GM19395 (cell line): ENCODE data around the gene MAP4.
A peak's percentile ranks its signal among the peaks of the same experiment; 100 is the strongest.
"Not testable (repeated sequence)": the region's sequence is repeated elsewhere in the genome, so short reads cannot be mapped to it uniquely, and the experiment has no call there.

Experiments used
- ATAC-seq: cut with Tn5 transposase; IDR thresholded peaks from one replicate; pipeline ENCODE4 v1.9.1; 2021; ENCODE audit warnings: mild to moderate bottlenecking, moderate library complexity; ENCODE audit not compliant: unreplicated experiment

Gene MAP4

GRCh38 chr3:47849186-47849698, 167.0 kb downstream of the MAP4 start:
- no peak for ATAC-seq

DNA sequence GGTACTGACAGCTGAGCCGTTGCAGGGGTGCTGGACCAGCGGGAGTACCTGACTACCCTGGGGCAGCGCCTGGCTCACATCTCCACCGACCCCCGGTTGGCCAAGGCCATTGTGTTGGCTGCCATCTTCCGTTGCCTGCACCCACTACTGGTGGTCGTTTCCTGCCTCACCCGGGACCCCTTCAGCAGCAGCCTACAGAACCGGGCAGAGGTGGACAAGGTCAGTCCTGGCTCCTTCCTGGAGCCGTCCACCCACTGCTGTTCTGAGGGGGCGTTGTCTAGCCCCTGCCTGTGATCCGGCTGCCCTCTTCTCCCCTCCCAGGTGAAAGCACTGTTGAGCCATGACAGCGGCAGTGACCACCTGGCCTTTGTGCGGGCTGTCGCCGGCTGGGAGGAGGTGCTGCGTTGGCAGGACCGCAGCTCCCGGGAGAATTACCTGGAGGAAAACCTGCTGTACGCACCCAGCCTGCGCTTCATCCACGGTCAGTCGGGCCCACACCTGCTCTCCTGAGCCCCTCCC, 167.6 kb downstream of the MAP4 start:
- ATAC-seq: no peak

GRCh38 chr3:47847801-47848518, 168.3 kb downstream of the MAP4 start:
- ATAC-seq: no peak

GRCh38 chr3:47847260-47847659, 169.0 kb downstream of the MAP4 start:
- ATAC-seq: no peak

GRCh38 chr3:47846880-47847248, 169.4 kb downstream of the MAP4 start:
- ATAC-seq: no peak

DNA sequence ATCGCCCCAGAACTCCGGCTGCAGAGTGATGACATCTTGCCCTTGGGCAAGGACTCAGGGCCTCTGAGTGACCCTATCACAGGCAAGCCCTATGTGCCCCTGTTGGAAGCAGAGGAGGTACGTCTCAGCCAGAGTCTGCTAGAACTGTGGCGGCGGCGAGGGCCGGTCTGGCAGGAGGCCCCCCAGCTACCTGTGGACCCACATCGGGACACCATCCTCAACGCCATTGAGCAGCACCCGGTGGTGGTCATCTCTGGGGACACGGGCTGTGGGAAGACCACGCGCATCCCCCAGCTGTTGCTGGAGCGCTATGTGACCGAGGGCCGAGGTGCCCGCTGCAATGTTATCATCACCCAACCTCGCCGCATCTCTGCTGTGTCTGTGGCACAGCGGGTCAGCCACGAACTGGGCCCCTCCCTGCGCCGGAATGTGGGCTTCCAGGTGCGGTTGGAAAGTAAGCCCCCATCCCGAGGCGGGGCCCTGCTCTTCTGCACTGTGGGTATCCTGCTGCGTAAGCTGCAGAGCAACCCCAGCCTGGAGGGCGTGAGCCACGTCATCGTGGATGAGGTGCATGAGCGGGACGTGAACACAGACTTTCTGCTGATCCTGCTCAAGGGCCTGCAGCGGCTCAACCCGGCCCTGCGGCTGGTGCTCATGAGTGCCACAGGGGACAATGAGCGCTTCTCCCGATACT, 169.9 kb downstream of the MAP4 start:
- ATAC-seq: no peak

- no peak for ATAC-seq
These were observed 174.3 kb downstream of the MAP4 start for GRCh38 chr3:47841786-47842349.

DNA sequence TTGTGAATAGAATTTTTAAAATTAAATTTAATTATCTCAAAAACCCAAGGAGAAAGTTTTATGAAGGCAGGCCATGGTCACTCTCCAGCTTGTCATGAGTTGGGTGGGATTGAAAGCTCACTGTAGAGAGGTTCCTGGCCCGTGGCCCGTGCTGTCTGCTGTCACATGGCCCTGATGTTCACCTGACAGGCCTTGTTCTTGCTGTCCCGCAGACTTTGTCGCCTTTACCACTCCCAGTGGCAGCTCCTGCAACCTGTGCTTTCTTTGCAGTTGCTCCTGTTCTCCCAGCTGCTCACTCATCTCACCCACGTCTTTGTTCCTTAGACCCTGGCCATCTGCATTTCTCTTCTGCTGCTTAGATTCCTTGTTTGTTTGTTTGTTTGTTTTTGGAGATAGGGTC, 177.7 kb downstream of the MAP4 start:
- ATAC-seq: no peak

- no peak for ATAC-seq
These were observed 179.2 kb downstream of the MAP4 start for GRCh38 chr3:47836986-47837385.

DNA sequence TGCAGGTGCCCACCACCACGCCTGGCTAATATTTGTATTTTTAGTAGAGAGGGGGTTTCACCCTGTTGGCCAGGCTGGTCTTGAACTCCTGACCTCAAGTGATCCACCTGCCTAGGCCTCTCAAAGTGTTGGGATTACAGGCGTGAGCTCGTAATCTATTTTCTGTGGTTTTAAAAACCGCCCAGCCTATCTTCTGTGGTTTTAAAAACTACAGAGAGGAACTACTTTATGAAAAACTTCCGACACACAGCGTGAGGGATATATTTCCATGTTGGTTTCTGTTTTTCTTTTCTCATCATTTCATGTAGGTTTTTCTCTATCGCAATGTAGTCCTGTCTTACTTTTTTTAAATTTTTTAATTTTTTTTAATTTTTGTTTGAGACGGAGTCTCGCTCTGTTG, 186.7 kb downstream of the MAP4 start:
- not testable (repeated sequence) for ATAC-seq

- ATAC-seq: no peak
These were observed 190.6 kb downstream of the MAP4 start for GRCh38 chr3:47825590-47825989.

GRCh38 chr3:47824541-47825473, 191.4 kb downstream of the MAP4 start:
- peak; percentile 81 for ATAC-seq

GRCh38 chr3:47817609-47818008, 198.6 kb downstream of the MAP4 start:
- ATAC-seq: no peak

DNA sequence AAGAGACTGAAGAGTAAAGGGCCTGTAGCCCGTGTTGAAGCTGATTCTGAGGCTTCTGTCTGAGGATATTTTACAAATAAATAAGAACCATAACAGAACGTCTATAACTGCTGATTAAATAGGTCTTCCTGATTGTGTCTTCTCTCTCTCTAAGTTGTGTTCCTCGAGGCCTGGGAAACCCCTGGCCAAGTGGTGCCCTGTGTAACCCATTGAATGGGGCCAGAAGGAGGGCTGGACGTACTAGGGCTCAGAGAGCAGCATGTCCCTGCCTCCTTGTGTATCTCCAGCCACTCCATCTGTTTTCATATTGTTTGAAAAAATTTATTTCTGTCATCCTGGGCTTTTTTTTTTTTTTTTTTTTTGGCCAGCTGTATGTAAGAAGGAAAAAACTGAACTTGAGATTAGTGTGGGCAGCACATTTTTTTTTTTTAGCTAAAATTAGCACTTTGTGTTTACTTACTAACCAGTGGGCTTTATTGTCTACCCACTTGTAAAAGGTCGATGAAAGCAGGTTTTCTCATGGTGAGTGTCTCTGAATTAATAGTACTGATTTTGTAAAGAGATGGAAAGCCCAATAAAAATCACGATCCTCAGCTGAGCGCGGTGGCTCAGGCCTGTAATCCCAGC, 202.6 kb downstream of the MAP4 start:
- ATAC-seq: no peak

DNA sequence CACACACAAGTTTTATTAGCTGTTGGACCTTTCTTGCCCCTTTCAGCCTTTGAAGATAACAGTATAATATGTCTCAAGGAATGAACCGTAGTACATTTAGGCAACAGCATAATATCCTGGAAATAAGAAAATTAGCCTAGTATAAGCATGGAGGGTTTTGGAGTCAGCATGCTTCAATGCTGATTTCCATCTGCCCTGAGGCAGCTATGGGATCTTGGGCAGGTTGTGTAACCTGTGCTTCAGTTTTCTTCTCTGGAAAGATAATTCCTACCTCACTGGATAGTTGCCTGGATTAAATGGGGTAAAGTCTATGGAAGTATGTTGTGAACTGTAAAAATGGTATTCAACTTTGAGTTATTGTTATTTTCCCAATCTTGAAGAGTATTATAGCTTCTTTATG, 211.6 kb downstream of the MAP4 start:
- no peak for ATAC-seq

DNA sequence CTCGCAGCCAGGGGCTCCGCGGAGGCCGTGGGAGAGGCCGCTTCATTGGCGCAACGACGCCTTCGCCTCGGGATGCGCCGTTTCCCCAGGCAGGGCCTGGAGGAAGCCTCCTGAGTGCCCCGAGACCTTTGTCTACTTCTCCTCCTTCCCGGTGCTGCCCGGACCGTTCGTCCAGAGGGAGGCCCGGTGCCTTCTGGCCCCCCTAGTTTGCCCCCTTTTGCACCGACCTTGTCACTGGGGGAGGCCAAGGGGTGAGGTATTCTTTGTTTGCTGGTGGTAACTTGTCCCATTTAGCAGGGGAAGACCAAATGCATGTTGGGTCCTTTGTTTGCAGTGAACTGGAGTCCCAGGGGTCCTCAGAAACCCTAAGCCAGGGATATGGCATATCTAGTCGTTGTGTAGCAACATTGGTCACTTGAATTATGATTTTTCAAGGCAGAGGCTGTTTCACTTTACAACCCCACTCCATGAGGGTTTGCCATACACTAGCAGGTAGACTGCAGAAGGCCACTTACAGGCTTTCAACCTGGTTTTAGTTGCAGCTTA, 212.7 kb downstream of the MAP4 start:
- no peak for ATAC-seq

GRCh38 chr3:47802734-47803479, 213.3 kb downstream of the MAP4 start, which contains the start of gene DHX30:
Gene DHX30 (plus strand): TSS chr3:47803138. CDS start chr3:47810684, 7,546 bp downstream.
- ATAC-seq: peak; percentile 89
